GM23338 (cell line): ENCODE measurements around the gene BLOC1S5. TPM values are rescaled to one million over a fixed set of nuclear protein-coding genes. Genes with fewer than 3 reads are reported as not detected.

Experiments used
- ATAC-seq: fragments of 200-7000 bp; cut with Tn5 transposase; 3 replicates; pipeline ENCODE4 v1.9.1; 2020
- DNase-seq: peaks from one replicate; pipeline ENCODE4 v3.0.0-alpha.2; 2015; ENCODE audit warnings: low spot score
- H2AFZ ChIP-seq: fragments of 200-600 bp; sonication (generic); 2 replicates; pipeline ENCODE4 v1.8.0; 2016; ENCODE audit warnings: antibody characterized with exemption, mild to moderate bottlenecking, moderate library complexity
- H3F3A ChIP-seq: fragments of 200-600 bp; sonication (generic); replicated peaks from 2 replicates; pipeline ENCODE4 v1.8.0; 2017; ENCODE audit warnings: antibody characterized with exemption, mixed run types, low read depth
- H3K27ac ChIP-seq: fragments of 200-600 bp; sonication (generic); 2 replicates; pipeline ENCODE4 v1.6.1; 2016; ENCODE audit warnings: low read depth
- H3K27me3 ChIP-seq: fragments of 200-600 bp; sonication (generic); 2 replicates; pipeline ENCODE4 v1.8.0; 2016; ENCODE audit warnings: mild to moderate bottlenecking, mixed run types, moderate library complexity; ENCODE audit not compliant: insufficient read depth
- H3K36me3 ChIP-seq: fragments of 200-600 bp; sonication (generic); 2 replicates; pipeline ENCODE4 v1.8.0; 2016; ENCODE audit warnings: mild to moderate bottlenecking; ENCODE audit not compliant: insufficient read depth
- H3K4me1 ChIP-seq: fragments of 200-600 bp; sonication (generic); 2 replicates; pipeline ENCODE4 v1.8.0; 2016; ENCODE audit warnings: mild to moderate bottlenecking, moderate library complexity; ENCODE audit not compliant: insufficient read depth
- H3K4me2 ChIP-seq: fragments of 200-600 bp; sonication (generic); 2 replicates; pipeline ENCODE4 v1.7.1; 2017; ENCODE audit warnings: mixed run types
- H3K4me3 ChIP-seq: fragments of 200-600 bp; sonication (generic); 2 replicates; pipeline ENCODE4 v1.6.1; 2016; ENCODE audit warnings: mixed run types
- H3K79me2 ChIP-seq: fragments of 200-600 bp; sonication (generic); replicated peaks from 2 replicates; pipeline ENCODE4 v1.8.0; 2017; ENCODE audit warnings: mild to moderate bottlenecking; ENCODE audit not compliant: insufficient read depth
- H3K9me2 ChIP-seq: fragments of 200-600 bp; sonication (generic); 2 replicates; pipeline ENCODE4 v1.8.0; 2017; ENCODE audit not compliant: insufficient read depth
- H4K20me1 ChIP-seq: fragments of 200-600 bp; sonication (generic); replicated peaks from 2 replicates; pipeline ENCODE4 v1.8.0; 2017; ENCODE audit warnings: mild to moderate bottlenecking; ENCODE audit not compliant: insufficient read depth
- H3K27ac Mint-ChIP-seq: 2 replicates; pipeline ENCODE4 v1.8.0; 2020; ENCODE audit warnings: inconsistent platforms, mild to moderate bottlenecking, moderate library complexity, mixed read lengths
- H3K27me3 Mint-ChIP-seq: 3 replicates; pipeline ENCODE4 v1.8.0; 2022; ENCODE audit warnings: low read depth, mild to moderate bottlenecking, moderate library complexity, mixed read lengths, inconsistent platforms; ENCODE audit not compliant: insufficient read depth, poor library complexity
- H3K36me3 Mint-ChIP-seq: 3 replicates; pipeline ENCODE4 v1.8.0; 2021; ENCODE audit warnings: low read depth, mild to moderate bottlenecking, inconsistent platforms, moderate library complexity, mixed read lengths
- H3K4me1 Mint-ChIP-seq: 3 replicates; pipeline ENCODE4 v1.8.0; 2020; ENCODE audit warnings: mild to moderate bottlenecking, inconsistent platforms, mixed read lengths
- H3K4me3 Mint-ChIP-seq: 3 replicates; pipeline ENCODE4 v1.8.0; 2021; ENCODE audit warnings: moderate library complexity, mild to moderate bottlenecking, inconsistent platforms, mixed read lengths
- H3K9me3 Mint-ChIP-seq: 3 replicates; pipeline ENCODE4 v1.8.0; 2020; ENCODE audit warnings: moderate library complexity, mild to moderate bottlenecking, inconsistent platforms, mixed read lengths
- CREB1 ChIP-seq: fragments of 250-450 bp; sonication (Bioruptor Pico); IDR thresholded peaks from 2 replicates; pipeline ENCODE4 v1.5.0; 2020; ENCODE audit warnings: low read depth, mild to moderate bottlenecking, moderate library complexity
- EZH2 ChIP-seq: fragments of 200-600 bp; sonication (generic); IDR thresholded peaks from one replicate; pipeline ENCODE4 v1.8.0; 2017; ENCODE audit warnings: antibody characterized with exemption, mild to moderate bottlenecking, low read depth; ENCODE audit not compliant: unreplicated experiment
- EZH2phosphoT487 ChIP-seq: fragments of 200-600 bp; sonication (generic); IDR thresholded peaks from one replicate; pipeline ENCODE4 v1.8.1; 2018; ENCODE audit warnings: antibody characterized with exemption; ENCODE audit not compliant: unreplicated experiment
- JUNB ChIP-seq: IDR thresholded peaks from one replicate; pipeline ENCODE4 v1.6.1; 2016; ENCODE audit warnings: antibody characterized with exemption; ENCODE audit not compliant: unreplicated experiment
- NANOG ChIP-seq: IDR thresholded peaks from 2 replicates; pipeline ENCODE4 v1.6.1; 2016; ENCODE audit warnings: antibody characterized with exemption, borderline replicate concordance
- POLR2AphosphoS5 ChIP-seq: IDR thresholded peaks from 2 replicates; pipeline ENCODE4 v1.6.1; 2016; ENCODE audit warnings: antibody characterized with exemption, low read depth
- STAT1 ChIP-seq: IDR thresholded peaks from one replicate; pipeline ENCODE4 v1.6.1; 2016; ENCODE audit warnings: antibody characterized with exemption; ENCODE audit not compliant: unreplicated experiment
- ZNF114 ChIP-seq: fragments of 250-450 bp; sonication (Bioruptor Pico); IDR thresholded peaks from 2 replicates; pipeline ENCODE4 v1.5.0; 2020; ENCODE audit warnings: mild to moderate bottlenecking, moderate library complexity
- ZNF331 ChIP-seq: fragments of 250-450 bp; sonication (Bioruptor Pico); IDR thresholded peaks from 2 replicates; pipeline ENCODE4 v1.5.0; 2020; ENCODE audit warnings: low read depth, mild to moderate bottlenecking, moderate library complexity
- polyA plus RNA-seq: library from polyadenylated mRNA; unstranded; fragments of >200 nt; fragmentation: Nextera tagmentation; extraction: Ambion mirVana; gene quantifications from 2 replicates; pipeline ENCODE4 v1.2.1, GENCODE V29; 2016
- total RNA-seq: library from RNA; depleted of rRNA; stranded (reverse); fragments of >200 nt; shearing (Covaris generic); gene quantifications from 2 replicates; pipeline ENCODE4 v1.2.3, GENCODE V29; 2014
- TF ChIP-seq, protein P1 (sequence below): IDR thresholded peaks from 2 replicates; pipeline ENCODE4 v1.6.1; 2016; ENCODE audit warnings: antibody characterized with exemption
- TF ChIP-seq, protein P2 (sequence below): fragments of 250-450 bp; sonication (Bioruptor Pico); IDR thresholded peaks from 2 replicates; pipeline ENCODE4 v1.5.0; 2020; ENCODE audit warnings: mild to moderate bottlenecking, moderate library complexity
- TF ChIP-seq, protein P3 (sequence below): IDR thresholded peaks from one replicate; pipeline ENCODE4 v1.6.1; 2018; ENCODE audit warnings: antibody characterized with exemption; ENCODE audit not compliant: unreplicated experiment
- TF ChIP-seq, protein P4 (sequence below), 2 experiments: fragments of 200-600 bp in 1 of 2; sonication (generic) in 1 of 2; conservative IDR thresholded peaks; 2 replicates each; pipeline versions ENCODE4 v1.5.1 to v1.6.1; 2016 to 2017; ENCODE audit warnings: antibody characterized with exemption in 2 of 2, low read depth in 2 of 2, mild to moderate bottlenecking in 2 of 2, moderate library complexity in 1 of 2

The BLOC1S5 gene
- total and polyA plus RNA-seq, 2 experiments from 2014 or later = 14.9 to 16.6 TPM

DNA sequence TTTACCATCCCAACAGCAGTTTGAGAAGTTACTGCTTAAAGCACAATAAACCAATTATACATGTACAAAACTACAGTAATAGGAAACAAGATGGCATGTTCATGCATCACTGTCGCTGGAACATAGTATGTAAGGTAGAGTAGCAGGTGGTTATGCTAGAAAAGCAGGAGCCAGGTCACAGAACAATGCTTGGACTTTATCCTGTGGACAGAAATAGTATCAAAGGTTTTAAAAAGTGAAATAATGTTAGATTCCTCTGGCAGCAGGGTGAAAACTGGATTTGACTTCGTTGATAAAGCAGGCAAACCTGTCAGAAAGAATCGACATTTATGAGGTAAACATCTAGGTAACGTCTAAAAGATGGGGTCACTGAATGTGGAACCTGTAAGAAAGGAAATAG is 2.5 kb downstream of the BLOC1S5 start:
- Histone ChIP-seq H3K36me3 (no peaks in the 10 kb centered on the region), H4K20me1 (no peaks in the 10 kb centered on the region), H2AFZ (no peak overlapping the region), H3K4me2 (no peak overlapping the region), H3K4me3 (no peak overlapping the region), H3K4me1 (peaks cover 15% of the 10 kb centered on the region), H3K9me2 (no peaks in the 10 kb centered on the region), H3K27ac (no peak overlapping the region), H3F3A (no peaks in the 10 kb centered on the region), H3K79me2 (peaks cover 7% of the 10 kb centered on the region; the same call in 1 of the 2 replicates), H3K27me3 (no peaks in the 10 kb centered on the region)
- H3K27me3 Mint-ChIP-seq = peaks cover 3% of the 10 kb centered on the region
- ATAC-seq = no peak
- no peak for TF ChIP-seq NANOG
- TF ChIP-seq ZNF331 = no peak
- TF ChIP-seq, protein P1, sequence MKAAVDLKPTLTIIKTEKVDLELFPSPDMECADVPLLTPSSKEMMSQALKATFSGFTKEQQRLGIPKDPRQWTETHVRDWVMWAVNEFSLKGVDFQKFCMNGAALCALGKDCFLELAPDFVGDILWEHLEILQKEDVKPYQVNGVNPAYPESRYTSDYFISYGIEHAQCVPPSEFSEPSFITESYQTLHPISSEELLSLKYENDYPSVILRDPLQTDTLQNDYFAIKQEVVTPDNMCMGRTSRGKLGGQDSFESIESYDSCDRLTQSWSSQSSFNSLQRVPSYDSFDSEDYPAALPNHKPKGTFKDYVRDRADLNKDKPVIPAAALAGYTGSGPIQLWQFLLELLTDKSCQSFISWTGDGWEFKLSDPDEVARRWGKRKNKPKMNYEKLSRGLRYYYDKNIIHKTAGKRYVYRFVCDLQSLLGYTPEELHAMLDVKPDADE = no peak
- TF ChIP-seq JUNB = no peak
- no peak for TF ChIP-seq CREB1
- TF ChIP-seq, protein P2, sequence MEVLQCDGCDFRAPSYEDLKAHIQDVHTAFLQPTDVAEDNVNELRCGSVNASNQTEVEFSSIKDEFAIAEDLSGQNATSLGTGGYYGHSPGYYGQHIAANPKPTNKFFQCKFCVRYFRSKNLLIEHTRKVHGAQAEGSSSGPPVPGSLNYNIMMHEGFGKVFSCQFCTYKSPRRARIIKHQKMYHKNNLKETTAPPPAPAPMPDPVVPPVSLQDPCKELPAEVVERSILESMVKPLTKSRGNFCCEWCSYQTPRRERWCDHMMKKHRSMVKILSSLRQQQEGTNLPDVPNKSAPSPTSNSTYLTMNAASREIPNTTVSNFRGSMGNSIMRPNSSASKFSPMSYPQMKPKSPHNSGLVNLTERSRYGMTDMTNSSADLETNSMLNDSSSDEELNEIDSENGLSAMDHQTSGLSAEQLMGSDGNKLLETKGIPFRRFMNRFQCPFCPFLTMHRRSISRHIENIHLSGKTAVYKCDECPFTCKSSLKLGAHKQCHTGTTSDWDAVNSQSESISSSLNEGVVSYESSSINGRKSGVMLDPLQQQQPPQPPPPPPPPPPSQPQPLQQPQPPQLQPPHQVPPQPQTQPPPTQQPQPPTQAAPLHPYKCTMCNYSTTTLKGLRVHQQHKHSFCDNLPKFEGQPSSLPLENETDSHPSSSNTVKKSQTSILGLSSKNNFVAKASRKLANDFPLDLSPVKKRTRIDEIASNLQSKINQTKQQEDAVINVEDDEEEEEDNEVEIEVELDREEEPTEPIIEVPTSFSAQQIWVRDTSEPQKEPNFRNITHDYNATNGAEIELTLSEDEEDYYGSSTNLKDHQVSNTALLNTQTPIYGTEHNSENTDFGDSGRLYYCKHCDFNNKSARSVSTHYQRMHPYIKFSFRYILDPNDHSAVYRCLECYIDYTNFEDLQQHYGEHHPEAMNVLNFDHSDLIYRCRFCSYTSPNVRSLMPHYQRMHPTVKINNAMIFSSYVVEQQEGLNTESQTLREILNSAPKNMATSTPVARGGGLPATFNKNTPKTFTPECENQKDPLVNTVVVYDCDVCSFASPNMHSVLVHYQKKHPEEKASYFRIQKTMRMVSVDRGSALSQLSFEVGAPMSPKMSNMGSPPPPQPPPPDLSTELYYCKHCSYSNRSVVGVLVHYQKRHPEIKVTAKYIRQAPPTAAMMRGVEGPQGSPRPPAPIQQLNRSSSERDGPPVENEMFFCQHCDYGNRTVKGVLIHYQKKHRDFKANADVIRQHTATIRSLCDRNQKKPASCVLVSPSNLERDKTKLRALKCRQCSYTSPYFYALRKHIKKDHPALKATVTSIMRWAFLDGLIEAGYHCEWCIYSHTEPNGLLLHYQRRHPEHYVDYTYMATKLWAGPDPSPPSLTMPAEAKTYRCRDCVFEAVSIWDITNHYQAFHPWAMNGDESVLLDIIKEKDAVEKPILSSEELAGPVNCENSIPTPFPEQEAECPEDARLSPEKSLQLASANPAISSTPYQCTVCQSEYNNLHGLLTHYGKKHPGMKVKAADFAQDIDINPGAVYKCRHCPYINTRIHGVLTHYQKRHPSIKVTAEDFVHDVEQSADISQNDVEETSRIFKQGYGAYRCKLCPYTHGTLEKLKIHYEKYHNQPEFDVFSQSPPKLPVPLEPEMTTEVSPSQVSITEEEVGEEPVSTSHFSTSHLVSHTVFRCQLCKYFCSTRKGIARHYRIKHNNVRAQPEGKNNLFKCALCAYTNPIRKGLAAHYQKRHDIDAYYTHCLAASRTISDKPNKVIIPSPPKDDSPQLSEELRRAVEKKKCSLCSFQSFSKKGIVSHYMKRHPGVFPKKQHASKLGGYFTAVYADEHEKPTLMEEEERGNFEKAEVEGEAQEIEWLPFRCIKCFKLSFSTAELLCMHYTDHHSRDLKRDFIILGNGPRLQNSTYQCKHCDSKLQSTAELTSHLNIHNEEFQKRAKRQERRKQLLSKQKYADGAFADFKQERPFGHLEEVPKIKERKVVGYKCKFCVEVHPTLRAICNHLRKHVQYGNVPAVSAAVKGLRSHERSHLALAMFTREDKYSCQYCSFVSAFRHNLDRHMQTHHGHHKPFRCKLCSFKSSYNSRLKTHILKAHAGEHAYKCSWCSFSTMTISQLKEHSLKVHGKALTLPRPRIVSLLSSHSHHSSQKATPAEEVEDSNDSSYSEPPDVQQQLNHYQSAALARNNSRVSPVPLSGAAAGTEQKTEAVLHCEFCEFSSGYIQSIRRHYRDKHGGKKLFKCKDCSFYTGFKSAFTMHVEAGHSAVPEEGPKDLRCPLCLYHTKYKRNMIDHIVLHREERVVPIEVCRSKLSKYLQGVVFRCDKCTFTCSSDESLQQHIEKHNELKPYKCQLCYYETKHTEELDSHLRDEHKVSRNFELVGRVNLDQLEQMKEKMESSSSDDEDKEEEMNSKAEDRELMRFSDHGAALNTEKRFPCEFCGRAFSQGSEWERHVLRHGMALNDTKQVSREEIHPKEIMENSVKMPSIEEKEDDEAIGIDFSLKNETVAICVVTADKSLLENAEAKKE = no peak
- no peak for TF ChIP-seq EZH2
- TF ChIP-seq, protein P3, sequence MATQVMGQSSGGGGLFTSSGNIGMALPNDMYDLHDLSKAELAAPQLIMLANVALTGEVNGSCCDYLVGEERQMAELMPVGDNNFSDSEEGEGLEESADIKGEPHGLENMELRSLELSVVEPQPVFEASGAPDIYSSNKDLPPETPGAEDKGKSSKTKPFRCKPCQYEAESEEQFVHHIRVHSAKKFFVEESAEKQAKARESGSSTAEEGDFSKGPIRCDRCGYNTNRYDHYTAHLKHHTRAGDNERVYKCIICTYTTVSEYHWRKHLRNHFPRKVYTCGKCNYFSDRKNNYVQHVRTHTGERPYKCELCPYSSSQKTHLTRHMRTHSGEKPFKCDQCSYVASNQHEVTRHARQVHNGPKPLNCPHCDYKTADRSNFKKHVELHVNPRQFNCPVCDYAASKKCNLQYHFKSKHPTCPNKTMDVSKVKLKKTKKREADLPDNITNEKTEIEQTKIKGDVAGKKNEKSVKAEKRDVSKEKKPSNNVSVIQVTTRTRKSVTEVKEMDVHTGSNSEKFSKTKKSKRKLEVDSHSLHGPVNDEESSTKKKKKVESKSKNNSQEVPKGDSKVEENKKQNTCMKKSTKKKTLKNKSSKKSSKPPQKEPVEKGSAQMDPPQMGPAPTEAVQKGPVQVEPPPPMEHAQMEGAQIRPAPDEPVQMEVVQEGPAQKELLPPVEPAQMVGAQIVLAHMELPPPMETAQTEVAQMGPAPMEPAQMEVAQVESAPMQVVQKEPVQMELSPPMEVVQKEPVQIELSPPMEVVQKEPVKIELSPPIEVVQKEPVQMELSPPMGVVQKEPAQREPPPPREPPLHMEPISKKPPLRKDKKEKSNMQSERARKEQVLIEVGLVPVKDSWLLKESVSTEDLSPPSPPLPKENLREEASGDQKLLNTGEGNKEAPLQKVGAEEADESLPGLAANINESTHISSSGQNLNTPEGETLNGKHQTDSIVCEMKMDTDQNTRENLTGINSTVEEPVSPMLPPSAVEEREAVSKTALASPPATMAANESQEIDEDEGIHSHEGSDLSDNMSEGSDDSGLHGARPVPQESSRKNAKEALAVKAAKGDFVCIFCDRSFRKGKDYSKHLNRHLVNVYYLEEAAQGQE = no peak
- no peak for TF ChIP-seq STAT1
- TF ChIP-seq ZNF114 (CRISPR knock-in tag) = no peak
- TF ChIP-seq EZH2phosphoT487 = no peak
- no peak for TF ChIP-seq POLR2AphosphoS5
- TF ChIP-seq, protein P4, sequence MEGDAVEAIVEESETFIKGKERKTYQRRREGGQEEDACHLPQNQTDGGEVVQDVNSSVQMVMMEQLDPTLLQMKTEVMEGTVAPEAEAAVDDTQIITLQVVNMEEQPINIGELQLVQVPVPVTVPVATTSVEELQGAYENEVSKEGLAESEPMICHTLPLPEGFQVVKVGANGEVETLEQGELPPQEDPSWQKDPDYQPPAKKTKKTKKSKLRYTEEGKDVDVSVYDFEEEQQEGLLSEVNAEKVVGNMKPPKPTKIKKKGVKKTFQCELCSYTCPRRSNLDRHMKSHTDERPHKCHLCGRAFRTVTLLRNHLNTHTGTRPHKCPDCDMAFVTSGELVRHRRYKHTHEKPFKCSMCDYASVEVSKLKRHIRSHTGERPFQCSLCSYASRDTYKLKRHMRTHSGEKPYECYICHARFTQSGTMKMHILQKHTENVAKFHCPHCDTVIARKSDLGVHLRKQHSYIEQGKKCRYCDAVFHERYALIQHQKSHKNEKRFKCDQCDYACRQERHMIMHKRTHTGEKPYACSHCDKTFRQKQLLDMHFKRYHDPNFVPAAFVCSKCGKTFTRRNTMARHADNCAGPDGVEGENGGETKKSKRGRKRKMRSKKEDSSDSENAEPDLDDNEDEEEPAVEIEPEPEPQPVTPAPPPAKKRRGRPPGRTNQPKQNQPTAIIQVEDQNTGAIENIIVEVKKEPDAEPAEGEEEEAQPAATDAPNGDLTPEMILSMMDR (conservative IDR thresholded peaks at IDR 0.05; ENCODE audit: low read depth in 2 of 2) = no peak
- H3K4me3 Mint-ChIP-seq = no peak overlapping the region
- no peaks in the 10 kb centered on the region for H3K9me3 Mint-ChIP-seq
- no peak for DNase-seq
- peaks cover 26% of the 10 kb centered on the region for H3K4me1 Mint-ChIP-seq
- H3K36me3 Mint-ChIP-seq = peaks cover 13% of the 10 kb centered on the region; the same call in 2 of the 3 replicates
- H3K27ac Mint-ChIP-seq = no peak overlapping the region
